Measurements from ENCODE around the gene XYLT2.

GRCh38 chr17:50299776-50300175 lies 46.1 kb upstream of the XYLT2 start:
- TF ChIP-seq REST (IDR thresholded peaks at IDR 0.05; ENCODE audit: insufficient read depth in 1 of 2, low read depth in 2 of 2, low read length in 1 of 2), result no peak
- TF ChIP-seq CTCF (IDR thresholded peaks at IDR 0.05), result no peak
- TF ChIP-seq TCF7L2 (IDR thresholded peaks at IDR 0.05; ENCODE audit: low read depth, low read length), result no peak
- no peak for TF ChIP-seq POLR2AphosphoS5 (IDR thresholded peaks at IDR 0.05; ENCODE audit: low read depth, low read length)

Measured in Panc1 (cell line).